A549 (cell line): ENCODE data around the gene TPPP2.

Experiments
- CTCF ChIP-seq: fragments of >200 bp; sonication (Bioruptor Twin); formaldehyde crosslinking; IDR thresholded peaks from 3 replicates; pipeline ENCODE4 v1.5.1; 2016
- EP300 ChIP-seq, 2 experiments: fragments of >200 bp; sonication (Bioruptor Twin); formaldehyde crosslinking; IDR thresholded peaks; 2 replicates in 1 of 2; 3 replicates in 1 of 2; pipeline ENCODE4 v1.6.1; 2016 to 2017
- GATA3 ChIP-seq: IDR thresholded peaks from 2 replicates; pipeline ENCODE4 v1.6.1; 2012; ENCODE audit warnings: borderline replicate concordance
- KDM1A ChIP-seq: fragments of 200-600 bp; sonication (generic); IDR thresholded peaks from 2 replicates; pipeline ENCODE4 v1.6.1; 2016; ENCODE audit warnings: low read depth, mild to moderate bottlenecking
- POLR2A ChIP-seq: IDR thresholded peaks from 2 replicates; pipeline ENCODE4 v1.6.1; 2012; ENCODE audit warnings: mild to moderate bottlenecking, low read length
- RAD21 ChIP-seq, 2 experiments: fragments of >200 bp in 1 of 2; sonication (Bioruptor Twin) in 1 of 2; formaldehyde crosslinking in 1 of 2; IDR thresholded peaks in 1 of 2; conservative IDR thresholded peaks in 1 of 2; 2 replicates in 1 of 2; 3 replicates in 1 of 2; pipeline ENCODE4 v1.6.1; 2012 to 2018; ENCODE audit warnings: inconsistent platforms in 1 of 2
- REST ChIP-seq: fragments of 200-600 bp; sonication (generic); IDR thresholded peaks from 2 replicates; pipeline ENCODE4 v1.6.1; 2016; ENCODE audit warnings: antibody characterized with exemption, mild to moderate bottlenecking, moderate library complexity
- SMC3 ChIP-seq: fragments of >200 bp; sonication (Bioruptor Twin); formaldehyde crosslinking; IDR thresholded peaks from 3 replicates; pipeline ENCODE4 v1.6.1; 2018; ENCODE audit warnings: inconsistent platforms
- ZSCAN20 ChIP-seq: fragments of 250-450 bp; sonication (Bioruptor Pico); IDR thresholded peaks from 2 replicates; pipeline ENCODE4 v1.8.0; 2022; ENCODE audit warnings: mild to moderate bottlenecking, moderate library complexity

GRCh38 chr14:20986811-20987210 is 43.2 kb upstream of the TPPP2 start:
- no peak for TF ChIP-seq CTCF
- no peak for TF ChIP-seq SMC3
- TF ChIP-seq ZSCAN20 (CRISPR knock-in tag): no peak
- no peak for TF ChIP-seq KDM1A
- TF ChIP-seq REST: no peak
- no peak for TF ChIP-seq POLR2A
- TF ChIP-seq EP300 (IDR thresholded peaks at IDR 0.05): no peak
- no peak for TF ChIP-seq GATA3
- TF ChIP-seq RAD21 (conservative IDR thresholded peaks at IDR 0.05 in 1 of 2, IDR thresholded peaks at IDR 0.05 in 1 of 2): no peak
